Measurements from ENCODE around the gene C9orf72.
"Not testable (repeated sequence)": the region's sequence is repeated elsewhere in the genome, so short reads cannot be mapped to it uniquely, and the experiment has no call there.

Gene C9orf72

DNA sequence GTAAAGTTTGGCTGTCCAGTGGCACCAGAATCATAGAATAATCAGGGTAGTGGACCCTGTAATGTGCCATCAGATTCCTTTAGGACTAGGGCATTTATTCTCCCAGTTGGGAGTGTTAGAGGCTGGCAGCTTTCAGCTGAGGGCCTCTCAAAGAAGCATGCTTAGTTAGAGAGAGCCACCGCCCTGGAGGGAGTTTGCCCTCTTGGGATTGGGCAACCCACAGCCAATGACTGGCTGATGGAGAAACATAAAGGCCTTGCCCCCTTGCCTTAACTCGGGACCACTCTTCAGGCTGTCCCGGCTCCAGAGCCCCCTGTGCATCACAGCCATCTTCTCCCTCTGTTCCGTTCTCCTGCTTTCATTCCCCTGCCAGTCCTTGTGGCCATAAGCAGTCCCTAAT is 69.7 kb downstream of the C9orf72 start:
- no peaks in the 10 kb centered on the region for H3K27me3 Mint-ChIP-seq (ENCODE audit: low read depth)

GRCh38 chr9:27500902-27501301 is 72.4 kb downstream of the C9orf72 start:
- not testable (repeated sequence) for H3K4me3 Mint-ChIP-seq; H3K36me3 Mint-ChIP-seq (ENCODE audit: low read depth); H3K4me1 Mint-ChIP-seq (ENCODE audit: low read depth); DNase-seq (ENCODE audit: low spot score); H3K9me3 Mint-ChIP-seq; H3K27me3 Mint-ChIP-seq (ENCODE audit: low read depth); H3K27ac Mint-ChIP-seq

More for the DNA sequence above, 69.7 kb downstream of the C9orf72 start:
- Mint-ChIP-seq H3K4me3 (no peak overlapping the region), H3K27ac (no peak overlapping the region), H3K9me3 (no peaks in the 10 kb centered on the region), H3K4me1 (ENCODE audit: low read depth) (peaks cover 10% of the 10 kb centered on the region), H3K36me3 (ENCODE audit: low read depth) (no peaks in the 10 kb centered on the region)
- no peak for DNase-seq (ENCODE audit: low spot score)

- no peak for DNase-seq (ENCODE audit: low spot score)
- H3K27ac Mint-ChIP-seq, result no peak overlapping the region
- peaks cover 10% of the 10 kb centered on the region for H3K4me1 Mint-ChIP-seq (ENCODE audit: low read depth)
- no peaks in the 10 kb centered on the region for H3K36me3 Mint-ChIP-seq (ENCODE audit: low read depth)
- H3K9me3 Mint-ChIP-seq, result no peaks in the 10 kb centered on the region
- no peaks in the 10 kb centered on the region for H3K27me3 Mint-ChIP-seq (ENCODE audit: low read depth)
- no peak overlapping the region for H3K4me3 Mint-ChIP-seq
Measured at GRCh38 chr9:27499451-27499850, 73.8 kb downstream of the C9orf72 start.

DNA sequence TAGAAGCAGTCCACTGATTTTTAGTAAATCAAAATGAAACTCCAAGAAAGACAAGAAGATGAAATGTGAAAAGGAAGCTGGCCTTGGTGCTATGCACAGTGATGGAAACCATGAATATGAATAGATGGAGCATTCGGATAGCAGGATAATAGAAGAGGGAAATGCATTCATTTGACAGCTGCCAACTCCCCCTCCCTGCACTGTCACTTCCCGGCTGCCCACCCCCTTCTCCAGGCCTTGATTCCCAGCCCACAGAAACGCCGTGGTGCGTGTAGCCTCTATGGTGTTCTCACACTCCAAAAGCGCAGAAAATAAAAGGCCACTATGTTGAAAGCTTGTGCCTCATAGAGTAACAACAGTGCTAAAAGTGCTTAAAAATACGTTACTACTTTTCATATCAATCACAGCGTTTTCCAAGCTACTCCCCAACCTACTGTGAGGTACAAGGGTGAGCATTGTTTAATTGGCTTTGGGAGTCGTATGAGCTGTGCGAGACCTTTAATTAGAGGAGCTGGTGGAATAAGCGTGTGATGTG is 75.3 kb downstream of the C9orf72 start:
- Mint-ChIP-seq H3K27me3 (ENCODE audit: low read depth) (no peaks in the 10 kb centered on the region), H3K36me3 (ENCODE audit: low read depth) (no peaks in the 10 kb centered on the region), H3K4me3 (no peak overlapping the region), H3K9me3 (peaks cover 4% of the 10 kb centered on the region), H3K27ac (no peak overlapping the region), H3K4me1 (ENCODE audit: low read depth) (peaks cover 10% of the 10 kb centered on the region)
- DNase-seq (ENCODE audit: low spot score), result no peak

Data from T-helper 2 cell treated with Interferon-gamma antibody and Interleukin-4, amounts not matched to agents 5 μg/mL and 100 μg/mL, for 36 hours (primary cell).